Endometrial microvascular endothelial cells (primary cell): ENCODE data around the gene NANOGP8. TPM values are rescaled to one million over a fixed set of nuclear protein-coding genes. Genes with fewer than 3 reads are reported as not detected.
"Not testable (repeated sequence)": the region's sequence is repeated elsewhere in the genome, so short reads cannot be mapped to it uniquely, and the experiment has no call there.

Source experiments
- in situ Hi-C: cut with HindIII; loops from 2 replicates; pipeline ENCODE4 v1.10.0; 2017; ENCODE audit warnings: low sequenced_read_pairs, low pct_unique_long_range_greater_than_20kb; ENCODE audit errors: inconsistent ontology term
- total RNA-seq: library from RNA; depleted of rRNA; stranded (reverse); fragments of >200 nt; gene quantifications from one replicate; pipeline ENCODE4 v1.2.3, GENCODE V29; 2015; ENCODE audit errors: inconsistent ontology term

Gene NANOGP8
- not detected for total RNA-seq

- in situ Hi-C loops, result not testable (repeated sequence)
These were observed at the start of gene NANOGP8 for GRCh38 chr15:35085176-35085919. Gene NANOGP8, minus strand, starts transcription at chr15:35085295. Its CDS starts 185 bp downstream, at chr15:35085110.

GRCh38 chr15:35134299-35134698 lies 49.2 kb upstream of the NANOGP8 start:
- in situ Hi-C loops, result no loop called here

- in situ Hi-C loops, result no loop called here
These were observed 45.1 kb upstream of the NANOGP8 start for GRCh38 chr15:35130245-35130644.

- in situ Hi-C loops, result no loop called here
These were observed 44.3 kb upstream of the NANOGP8 start for GRCh38 chr15:35129361-35129760.

GRCh38 chr15:35127717-35128116 lies 42.6 kb upstream of the NANOGP8 start:
- in situ Hi-C loops, result no loop called here

- in situ Hi-C loops, result no loop called here
These were observed 41.1 kb upstream of the NANOGP8 start for GRCh38 chr15:35126236-35126635.

- in situ Hi-C loops, result no loop called here
These were observed 38.6 kb upstream of the NANOGP8 start for GRCh38 chr15:35123743-35124142.

- in situ Hi-C loops, result no loop called here
These were observed 36.7 kb upstream of the NANOGP8 start for GRCh38 chr15:35121611-35122359.

- in situ Hi-C loops, result no loop called here
These were observed 35.1 kb upstream of the NANOGP8 start for GRCh38 chr15:35120173-35120572.

GRCh38 chr15:35118960-35119359 lies 33.9 kb upstream of the NANOGP8 start:
- in situ Hi-C loops, result no loop called here

- in situ Hi-C loops, result no loop called here
These were observed 32.6 kb upstream of the NANOGP8 start for GRCh38 chr15:35117543-35118265.

- in situ Hi-C loops, result no loop called here
These were observed 30.1 kb upstream of the NANOGP8 start for GRCh38 chr15:35115155-35115725.

GRCh38 chr15:35112346-35112745 lies 27.3 kb upstream of the NANOGP8 start:
- in situ Hi-C loops, result no loop called here

- in situ Hi-C loops, result no loop called here
These were observed 26.8 kb upstream of the NANOGP8 start for GRCh38 chr15:35111861-35112260.

GRCh38 chr15:35108453-35108852 lies 23.4 kb upstream of the NANOGP8 start:
- in situ Hi-C loops, result no loop called here

- in situ Hi-C loops, result no loop called here
These were observed 22.5 kb upstream of the NANOGP8 start for GRCh38 chr15:35107561-35107960.

- in situ Hi-C loops, result no loop called here
These were observed 22.0 kb upstream of the NANOGP8 start for GRCh38 chr15:35107122-35107521.

- in situ Hi-C loops, result no loop called here
These were observed 19.5 kb upstream of the NANOGP8 start for GRCh38 chr15:35104526-35105147.

- in situ Hi-C loops, result no loop called here
These were observed 17.1 kb upstream of the NANOGP8 start for GRCh38 chr15:35102186-35102585.
